Gastrocnemius medialis (tissue), 4 donors: ENCODE data around the gene DIPK1C. TPM values are rescaled to one million over a fixed set of nuclear protein-coding genes. Genes with fewer than 3 reads are reported as not detected.

Experiments used
- ATAC-seq, 2 donors: fragments of 150-250 bp; one replicate each; pipeline ENCODE4 v1.9.1; 2016
- DNase-seq, 2 donors: peaks; one replicate each; pipeline ENCODE4 v3.0.0-alpha.2; 2019
- H3K27ac ChIP-seq, 4 donors: fragments of 200-600 bp; sonication (generic); 1 replicate in 1 of 4; 2 replicates in 3 of 4; pipeline ENCODE4 v1.5.1; 2016 to 2018; ENCODE audit warnings: mild to moderate bottlenecking in 2 of 4, moderate library complexity in 1 of 4
- H3K27me3 ChIP-seq, 3 donors: fragments of 200-600 bp; sonication (generic) in 2 of 3; 1 replicate in 1 of 3; 2 replicates in 2 of 3; pipeline versions ENCODE4 v1.5.1 to v1.6.0; 2016 to 2019; ENCODE audit warnings: mild to moderate bottlenecking in 1 of 3, moderate library complexity in 1 of 3
- H3K36me3 ChIP-seq, 2 donors: fragments of 200-600 bp; sonication (generic) in 1 of 2; one replicate each; pipeline ENCODE4 v1.5.1; 2017 to 2018
- H3K4me1 ChIP-seq, 2 donors: fragments of 200-600 bp; sonication (generic) in 1 of 2; one replicate each; pipeline ENCODE4 v1.5.1; 2016 to 2017; ENCODE audit warnings: mild to moderate bottlenecking in 2 of 2
- H3K4me3 ChIP-seq, 4 donors: fragments of 200-600 bp; sonication (generic) in 3 of 4; 1 replicate in 1 of 4; 2 replicates in 3 of 4; pipeline ENCODE4 v1.5.1; 2016 to 2019; ENCODE audit warnings: mild to moderate bottlenecking in 2 of 4
- H3K9me3 ChIP-seq, 3 donors: fragments of 200-600 bp; sonication (generic) in 2 of 3; 1 replicate in 1 of 3; 2 replicates in 2 of 3; pipeline ENCODE4 v1.5.1; 2016 to 2019
- CTCF ChIP-seq, 5 experiments: fragments of 450-650 bp in 3 of 5; fragments of 200-600 bp in 2 of 5; sonication (generic) in 2 of 5; IDR thresholded peaks in 4 of 5; conservative IDR thresholded peaks in 1 of 5; 1 replicate in 4 of 5; 2 replicates in 1 of 5; pipeline ENCODE4 v1.5.1; 2016 to 2019; ENCODE audit warnings: antibody characterized with exemption in 5 of 5, mild to moderate bottlenecking in 3 of 5, moderate library complexity in 3 of 5
- POLR2A ChIP-seq, 2 donors: fragments of 450-650 bp; IDR thresholded peaks; one replicate each; pipeline ENCODE4 v1.6.1; 2017; ENCODE audit warnings: antibody characterized with exemption in 2 of 2, mild to moderate bottlenecking in 2 of 2, moderate library complexity in 2 of 2
- in situ Hi-C, 4 donors: fragments of 200-750 bp; cut with MboI; loops; one replicate each; pipeline versions ENCODE4 v1.15.0 to v1.8.0; 2017; ENCODE audit warnings: low sequenced_read_pairs in 4 of 4
- intact Hi-C: fragments of 100-400 bp; cut with DNase I; formaldehyde crosslinking; loops from one replicate; pipeline ENCODE4 v1.15.1; 2023; ENCODE audit warnings: low total_unique reads
- total RNA-seq, 4 donors: library from RNA; depleted of rRNA; stranded (reverse); fragments of >200 nt; gene quantifications; one replicate each; pipeline versions ENCODE4 v1.1.0 to v1.2.3, GENCODE V29; 2016

The DIPK1C gene
- total RNA-seq, 4 donors from 2014 or later, result 0.07 to 2.0 TPM; not detected in 2

DNA sequence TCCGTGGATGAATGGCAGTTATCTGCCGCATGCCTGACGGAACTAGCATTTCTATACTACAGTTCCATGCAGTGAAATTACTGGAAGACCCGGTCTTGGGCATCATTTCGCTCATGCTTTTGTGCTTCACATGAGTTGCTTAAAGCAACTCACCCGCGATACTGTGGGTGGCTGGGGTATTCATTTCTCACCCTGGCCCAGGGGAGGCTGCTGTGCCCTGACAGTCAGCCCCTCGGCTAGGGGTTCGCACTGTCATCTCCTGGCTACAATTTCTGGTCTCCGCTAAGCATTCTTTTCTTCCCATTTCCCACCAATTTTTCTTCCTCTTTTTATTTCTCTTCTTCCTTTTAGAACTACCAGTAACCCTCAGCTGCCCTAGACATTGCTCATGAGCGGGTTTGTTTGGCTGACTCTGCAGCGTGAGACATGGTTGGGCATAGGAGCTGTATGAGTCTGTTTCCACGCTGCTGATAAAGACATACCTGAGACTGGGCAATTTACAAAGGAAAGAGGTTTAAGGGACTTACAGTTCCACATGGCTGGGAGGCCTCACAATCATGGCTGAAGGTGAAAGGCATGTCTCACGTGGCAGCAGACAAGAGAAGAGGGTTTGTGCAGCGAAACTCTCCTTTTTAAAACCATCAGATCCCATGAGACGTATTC, 22.5 kb upstream of the DIPK1C start:
- TF ChIP-seq POLR2A (IDR thresholded peaks at IDR 0.05) (no peak), CTCF (IDR thresholded peaks at IDR 0.05 in 4 of 5, conservative IDR thresholded peaks at IDR 0.05 in 1 of 5) (no peak)
- no peak for ATAC-seq

GRCh38 chr18:74478880-74479279, 21.8 kb upstream of the DIPK1C start:
- H3K27ac ChIP-seq, result no peak overlapping the region
- in situ Hi-C loops, result loop anchor here in 1 of 4 donors (10.0 kb wide), 2 partner anchors 124 to 284 kb away; no protein-coding TSS in a partner anchor
- H3K4me3 ChIP-seq, result no peak overlapping the region
- TF ChIP-seq POLR2A (IDR thresholded peaks at IDR 0.05) (no peak), CTCF (IDR thresholded peaks at IDR 0.05 in 4 of 5, conservative IDR thresholded peaks at IDR 0.05 in 1 of 5) (no peak)
- DNase-seq (no peak), ATAC-seq (no peak)
- H3K4me1 ChIP-seq, result no peaks in the 10 kb centered on the region
- H3K9me3 ChIP-seq, result no peaks in the 10 kb centered on the region
- intact Hi-C loops, result loop anchor here (5.0 kb wide), 1 partner anchor 127 kb away; no protein-coding TSS in a partner anchor
- H3K36me3 ChIP-seq, result no peaks in the 10 kb centered on the region
- H3K27me3 ChIP-seq, result no peaks in the 10 kb centered on the region

More for the DNA sequence above, 22.5 kb upstream of the DIPK1C start:
- no peak overlapping the region for H3K27ac ChIP-seq
- no peaks in the 10 kb centered on the region for H3K4me1 ChIP-seq
- H3K9me3 ChIP-seq, result no peaks in the 10 kb centered on the region
- no peaks in the 10 kb centered on the region for H3K36me3 ChIP-seq
- intact Hi-C loops (loop anchor here (5.0 kb wide), 1 partner anchor 127 kb away; no protein-coding TSS in a partner anchor), in situ Hi-C loops (loop anchor here in 1 of 4 donors (10.0 kb wide), 2 partner anchors 125 to 285 kb away; no protein-coding TSS in a partner anchor)
- no peaks in the 10 kb centered on the region for H3K27me3 ChIP-seq
- no peak overlapping the region for H3K4me3 ChIP-seq
- no peak for DNase-seq

GRCh38 chr18:74478316-74478715, 21.2 kb upstream of the DIPK1C start:
- no peak overlapping the region for H3K4me3 ChIP-seq
- in situ Hi-C loops, result loop anchor here in 1 of 4 donors (10.0 kb wide), 2 partner anchors 124 to 284 kb away; no protein-coding TSS in a partner anchor
- no peaks in the 10 kb centered on the region for H3K36me3 ChIP-seq
- ATAC-seq (no peak), DNase-seq (no peak)
- H3K4me1 ChIP-seq, result no peaks in the 10 kb centered on the region
- intact Hi-C loops, result loop anchor here (5.0 kb wide), 1 partner anchor 126 kb away; no protein-coding TSS in a partner anchor
- H3K9me3 ChIP-seq, result no peaks in the 10 kb centered on the region
- no peak overlapping the region for H3K27ac ChIP-seq
- no peak for TF ChIP-seq POLR2A (IDR thresholded peaks at IDR 0.05)
- no peak for TF ChIP-seq CTCF (IDR thresholded peaks at IDR 0.05 in 4 of 5, conservative IDR thresholded peaks at IDR 0.05 in 1 of 5)
- H3K27me3 ChIP-seq, result no peaks in the 10 kb centered on the region

DNA sequence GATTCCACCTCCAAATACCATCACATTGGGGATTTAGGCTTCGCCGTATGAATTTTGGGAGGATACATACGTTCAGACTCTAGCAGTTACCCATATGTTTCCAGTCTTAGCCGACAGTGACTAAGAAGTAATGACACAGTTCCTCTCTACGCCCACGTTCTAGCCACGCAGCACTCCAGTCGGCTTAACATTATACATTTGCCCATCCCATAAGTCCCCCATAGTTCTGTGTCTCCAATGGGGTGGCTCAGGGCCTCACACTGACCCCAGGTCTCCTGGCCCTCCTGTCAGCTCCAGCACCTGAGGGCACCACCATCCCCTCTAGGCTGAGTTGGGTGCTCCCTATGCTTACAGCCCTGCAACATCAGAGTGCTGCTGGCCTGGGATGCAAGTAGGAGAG, 20.7 kb upstream of the DIPK1C start:
- DNase-seq (no peak), ATAC-seq (no peak)
- in situ Hi-C loops, result loop anchor here in 1 of 4 donors (10.0 kb wide), 2 partner anchors 123 to 283 kb away; no protein-coding TSS in a partner anchor
- Histone ChIP-seq H3K4me3 (no peak overlapping the region), H3K27me3 (no peaks in the 10 kb centered on the region), H3K4me1 (no peaks in the 10 kb centered on the region), H3K9me3 (no peaks in the 10 kb centered on the region), H3K27ac (no peak overlapping the region), H3K36me3 (no peaks in the 10 kb centered on the region)
- intact Hi-C loops, result loop anchor here (5.0 kb wide), 1 partner anchor 125 kb away; no protein-coding TSS in a partner anchor
- TF ChIP-seq CTCF (IDR thresholded peaks at IDR 0.05 in 4 of 5, conservative IDR thresholded peaks at IDR 0.05 in 1 of 5) (no peak), POLR2A (IDR thresholded peaks at IDR 0.05) (no peak)
